Measurements from ENCODE around the gene CSMD2. TPM values are rescaled to one million over a fixed set of nuclear protein-coding genes. Genes with fewer than 3 reads are reported as not detected.

The CSMD2 gene
- total RNA-seq, 1 experiment from 2014 or later = not detected

DNA sequence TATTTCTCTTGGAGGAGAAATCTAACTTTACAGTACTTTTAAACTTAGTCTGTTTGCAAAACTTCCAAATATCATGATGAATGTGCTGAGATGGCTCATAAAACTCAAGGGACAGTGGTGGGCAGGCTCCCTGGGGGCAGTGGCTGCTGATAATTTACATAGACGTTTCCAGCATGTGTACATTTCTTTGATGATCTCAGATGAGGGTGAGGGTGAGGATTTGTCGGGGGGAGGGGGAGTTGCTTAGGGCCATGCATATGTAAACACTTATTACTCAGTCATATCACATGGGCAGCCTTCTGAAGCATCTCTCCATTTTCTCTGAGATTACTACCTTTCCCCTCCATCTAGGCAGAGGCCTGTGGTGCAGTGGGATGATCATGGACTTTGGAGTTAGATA, 454.1 kb downstream of the CSMD2 start:
- CTCF ChIA-PET = interaction anchor here (0.5 kb wide), 1 partner anchor 1452 kb away, joined by 8 read pairs; no protein-coding TSS in a partner anchor
- Histone ChIP-seq H2AFZ (no peak overlapping the region), H3K4me1 (replicated peaks; ENCODE audit: insufficient read depth) (no peaks in the 10 kb centered on the region), H4K20me1 (ENCODE audit: insufficient read depth) (no peaks in the 10 kb centered on the region), H3K9me3 (ENCODE audit: insufficient read depth, low read depth) (no peaks in the 10 kb centered on the region), H3K27me3 (ENCODE audit: insufficient read depth, low read depth) (peaks cover 54% of the 10 kb centered on the region), H3K27ac (no peak overlapping the region), H3K4me2 (no peak overlapping the region), H3K79me2 (ENCODE audit: low read depth) (no peaks in the 10 kb centered on the region), H3F3A (ENCODE audit: insufficient read depth, low read depth) (no peaks in the 10 kb centered on the region), H3K4me3 (no peak overlapping the region), H3K36me3 (ENCODE audit: low read depth) (no peaks in the 10 kb centered on the region), H3K9me2 (ENCODE audit: insufficient read depth) (no peaks in the 10 kb centered on the region)
- no peak for DNase-seq
- no peak for TF ChIP-seq EZH2 (IDR thresholded peaks at IDR 0.05; ENCODE audit: low read depth)
- TF ChIP-seq, protein P1, sequence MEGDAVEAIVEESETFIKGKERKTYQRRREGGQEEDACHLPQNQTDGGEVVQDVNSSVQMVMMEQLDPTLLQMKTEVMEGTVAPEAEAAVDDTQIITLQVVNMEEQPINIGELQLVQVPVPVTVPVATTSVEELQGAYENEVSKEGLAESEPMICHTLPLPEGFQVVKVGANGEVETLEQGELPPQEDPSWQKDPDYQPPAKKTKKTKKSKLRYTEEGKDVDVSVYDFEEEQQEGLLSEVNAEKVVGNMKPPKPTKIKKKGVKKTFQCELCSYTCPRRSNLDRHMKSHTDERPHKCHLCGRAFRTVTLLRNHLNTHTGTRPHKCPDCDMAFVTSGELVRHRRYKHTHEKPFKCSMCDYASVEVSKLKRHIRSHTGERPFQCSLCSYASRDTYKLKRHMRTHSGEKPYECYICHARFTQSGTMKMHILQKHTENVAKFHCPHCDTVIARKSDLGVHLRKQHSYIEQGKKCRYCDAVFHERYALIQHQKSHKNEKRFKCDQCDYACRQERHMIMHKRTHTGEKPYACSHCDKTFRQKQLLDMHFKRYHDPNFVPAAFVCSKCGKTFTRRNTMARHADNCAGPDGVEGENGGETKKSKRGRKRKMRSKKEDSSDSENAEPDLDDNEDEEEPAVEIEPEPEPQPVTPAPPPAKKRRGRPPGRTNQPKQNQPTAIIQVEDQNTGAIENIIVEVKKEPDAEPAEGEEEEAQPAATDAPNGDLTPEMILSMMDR (conservative IDR thresholded peaks at IDR 0.05) = no peak
- POLR2A ChIA-PET (ENCODE audit: unreplicated experiment) = no interaction called here
- intact Hi-C loops (cut with micrococcal nuclease; ENCODE audit: unreplicated experiment) = no loop called here
- BruUV-seq (replicated peaks) = no TSS peak

DNA sequence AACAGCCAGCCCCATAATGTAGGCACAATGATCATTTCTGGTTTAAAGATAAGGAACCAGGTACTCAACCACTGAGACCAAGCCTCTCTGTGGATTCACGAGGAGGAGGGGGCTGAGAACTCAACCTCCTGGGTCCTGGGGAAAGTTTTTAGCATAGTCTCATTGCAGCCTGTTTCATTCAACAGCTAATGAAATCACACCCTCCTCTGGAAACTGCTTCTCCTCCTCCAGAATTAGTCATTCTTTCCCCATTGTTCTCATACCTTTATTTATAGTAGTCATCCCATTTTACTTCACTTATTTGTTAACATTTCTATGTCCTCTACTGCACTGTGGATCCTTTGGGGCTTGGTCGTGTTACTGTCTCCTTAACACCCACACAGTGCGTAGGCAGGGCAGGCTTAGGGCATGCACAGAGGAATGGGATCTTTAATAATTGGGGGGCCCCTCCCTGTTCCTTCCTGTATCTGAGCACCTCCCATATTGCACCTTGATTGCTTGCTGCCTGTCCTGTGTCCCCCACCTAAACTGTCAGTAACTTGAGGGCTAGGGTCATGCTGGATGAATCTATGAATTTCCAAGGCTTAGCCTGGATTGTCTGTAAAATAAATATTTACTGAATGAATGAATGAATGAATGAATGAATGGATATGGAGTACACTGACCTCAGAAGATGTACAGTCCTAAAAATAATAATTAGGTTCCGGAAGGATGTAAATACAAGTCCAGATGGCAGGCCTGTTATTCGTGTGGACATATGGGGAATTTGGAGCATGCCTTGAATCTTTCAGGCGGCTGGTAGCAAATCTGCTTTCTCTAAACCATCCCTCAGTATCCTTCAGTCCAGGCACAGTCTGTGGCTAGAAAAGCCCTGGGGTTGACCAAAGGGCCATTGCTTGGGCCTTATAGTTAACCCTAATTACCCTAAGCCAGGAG, 455.0 kb downstream of the CSMD2 start:
- BruUV-seq (replicated peaks) = no TSS peak
- CTCF ChIA-PET = no interaction called here
- TF ChIP-seq EZH2 (IDR thresholded peaks at IDR 0.05; ENCODE audit: low read depth) = no peak
- TF ChIP-seq, protein P1 (conservative IDR thresholded peaks at IDR 0.05) = no peak
- Histone ChIP-seq H3F3A (ENCODE audit: insufficient read depth, low read depth) (no peaks in the 10 kb centered on the region), H3K9me2 (ENCODE audit: insufficient read depth) (no peaks in the 10 kb centered on the region), H3K27ac (no peak overlapping the region), H2AFZ (no peak overlapping the region), H3K36me3 (ENCODE audit: low read depth) (no peaks in the 10 kb centered on the region), H3K4me1 (replicated peaks; ENCODE audit: insufficient read depth) (no peaks in the 10 kb centered on the region), H3K9me3 (ENCODE audit: insufficient read depth, low read depth) (no peaks in the 10 kb centered on the region), H3K27me3 (ENCODE audit: insufficient read depth, low read depth) (peaks cover 46% of the 10 kb centered on the region), H3K4me3 (no peak overlapping the region), H3K79me2 (ENCODE audit: low read depth) (no peaks in the 10 kb centered on the region), H3K4me2 (no peak overlapping the region), H4K20me1 (ENCODE audit: insufficient read depth) (no peaks in the 10 kb centered on the region)
- no peak for DNase-seq
- intact Hi-C loops (cut with micrococcal nuclease; ENCODE audit: unreplicated experiment) = no loop called here
- POLR2A ChIA-PET (ENCODE audit: unreplicated experiment) = no interaction called here

DNA sequence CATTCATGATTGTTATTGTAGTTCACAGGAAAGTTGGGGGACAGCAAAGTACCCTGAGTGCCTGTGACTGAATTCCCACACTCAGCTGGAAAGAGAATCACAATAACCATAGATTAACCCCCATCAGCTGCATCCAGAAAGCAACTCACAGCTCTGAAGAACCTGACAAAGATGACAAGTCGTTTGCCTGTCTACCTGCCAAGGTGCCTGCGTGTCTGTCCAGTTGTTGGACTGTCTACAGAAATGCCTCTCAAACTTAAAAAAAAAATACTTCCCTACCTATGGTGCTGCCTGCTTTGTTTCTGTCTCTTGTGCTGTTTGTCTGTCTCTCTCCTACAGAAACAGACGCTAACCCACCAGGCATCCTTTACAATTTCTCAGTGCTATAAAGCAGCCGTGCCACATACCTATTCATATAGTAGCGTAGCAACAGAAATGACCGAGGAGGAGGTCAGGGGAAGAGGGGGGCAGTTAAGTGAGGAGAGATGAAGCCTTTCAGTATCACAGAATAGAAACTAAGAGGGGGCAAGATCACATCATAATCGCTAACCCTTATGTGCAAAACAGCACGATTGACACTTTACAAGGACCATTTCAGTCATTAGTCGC, 455.8 kb downstream of the CSMD2 start:
- Histone ChIP-seq H3K9me3 (ENCODE audit: insufficient read depth, low read depth) (no peaks in the 10 kb centered on the region), H3K9me2 (ENCODE audit: insufficient read depth) (no peaks in the 10 kb centered on the region), H4K20me1 (ENCODE audit: insufficient read depth) (no peaks in the 10 kb centered on the region), H3K4me2 (no peak overlapping the region), H3K36me3 (ENCODE audit: low read depth) (no peaks in the 10 kb centered on the region), H3K27me3 (ENCODE audit: insufficient read depth, low read depth) (peaks cover 39% of the 10 kb centered on the region), H3F3A (ENCODE audit: insufficient read depth, low read depth) (no peaks in the 10 kb centered on the region), H3K27ac (no peak overlapping the region), H2AFZ (no peak overlapping the region), H3K79me2 (ENCODE audit: low read depth) (no peaks in the 10 kb centered on the region), H3K4me1 (replicated peaks; ENCODE audit: insufficient read depth) (no peaks in the 10 kb centered on the region), H3K4me3 (no peak overlapping the region)
- POLR2A ChIA-PET (ENCODE audit: unreplicated experiment) = no interaction called here
- DNase-seq = no peak
- intact Hi-C loops (cut with micrococcal nuclease; ENCODE audit: unreplicated experiment) = no loop called here
- TF ChIP-seq EZH2 (IDR thresholded peaks at IDR 0.05; ENCODE audit: low read depth) = no peak
- TF ChIP-seq, protein P1 (conservative IDR thresholded peaks at IDR 0.05) = no peak
- CTCF ChIA-PET = no interaction called here
- no TSS peak for BruUV-seq (replicated peaks)

Data from PC-9 (cell line).